Suppressor macrophage treated with lipopolysaccharide for 4 hours (primary cell): Measurements from ENCODE around the gene KCNA5.

Experiments used
- DNase-seq: peaks from one replicate; pipeline ENCODE4 v3.0.0-alpha.2; 2020

KCNA5 gene

DNA sequence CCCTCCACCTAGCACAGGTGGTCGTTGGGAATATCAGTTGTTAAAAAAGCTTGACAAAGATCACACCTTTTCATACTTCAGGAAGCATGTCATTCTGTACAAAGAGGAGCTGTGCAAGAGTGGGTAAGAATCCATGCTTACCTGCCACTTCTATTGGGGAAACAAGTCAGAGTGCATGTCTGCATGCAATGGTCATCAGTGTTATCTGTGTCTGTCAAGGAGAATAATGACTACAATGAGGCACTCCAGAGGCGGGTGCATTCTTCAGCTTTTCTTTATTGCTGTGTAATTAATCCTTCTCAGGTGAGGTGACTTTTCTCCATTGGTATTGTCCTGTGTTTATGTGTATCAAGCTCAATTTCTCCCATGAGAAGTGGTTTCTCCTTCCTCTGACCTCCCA is 24.4 kb downstream of the KCNA5 start:
- no peak for DNase-seq

DNA sequence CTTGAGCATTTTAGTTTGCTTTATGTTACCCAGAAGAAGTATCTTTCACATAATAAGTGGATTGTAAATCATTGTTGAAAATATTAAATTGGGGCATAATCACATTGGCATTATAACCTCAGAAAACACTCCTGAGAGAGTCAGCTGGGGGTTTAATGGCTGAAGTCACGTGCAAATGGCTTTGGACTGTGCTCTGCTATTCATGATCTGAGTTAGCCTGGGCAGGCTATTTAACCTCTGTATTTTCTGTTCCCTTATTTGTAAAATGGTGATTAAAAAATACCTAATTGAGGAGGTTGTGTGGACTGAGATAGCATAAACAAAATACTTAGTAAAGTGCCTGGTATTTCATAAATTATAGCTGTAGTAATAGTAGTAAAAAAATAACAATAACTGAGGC is 24.9 kb downstream of the KCNA5 start:
- DNase-seq, result no peak

DNA sequence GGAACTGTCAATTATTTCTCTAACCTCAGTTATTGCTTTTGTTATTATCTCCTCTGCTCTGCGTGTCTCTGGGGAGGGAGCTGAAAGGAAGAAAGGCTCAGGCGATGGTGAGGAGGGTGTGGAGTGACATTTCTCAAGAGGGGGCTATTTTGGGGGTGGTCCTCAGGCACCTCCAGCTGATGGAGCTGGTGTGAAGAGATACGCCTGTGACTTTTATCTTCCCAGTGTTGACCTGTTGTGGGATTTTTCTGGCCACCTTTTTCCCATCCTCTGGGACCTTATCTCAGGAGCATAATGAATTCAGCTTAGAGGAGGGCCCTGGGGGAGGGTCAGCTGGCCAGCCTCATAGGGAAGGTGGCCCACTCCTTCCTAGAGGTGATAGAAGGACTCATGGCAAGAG is 26.4 kb downstream of the KCNA5 start:
- no peak for DNase-seq

DNA sequence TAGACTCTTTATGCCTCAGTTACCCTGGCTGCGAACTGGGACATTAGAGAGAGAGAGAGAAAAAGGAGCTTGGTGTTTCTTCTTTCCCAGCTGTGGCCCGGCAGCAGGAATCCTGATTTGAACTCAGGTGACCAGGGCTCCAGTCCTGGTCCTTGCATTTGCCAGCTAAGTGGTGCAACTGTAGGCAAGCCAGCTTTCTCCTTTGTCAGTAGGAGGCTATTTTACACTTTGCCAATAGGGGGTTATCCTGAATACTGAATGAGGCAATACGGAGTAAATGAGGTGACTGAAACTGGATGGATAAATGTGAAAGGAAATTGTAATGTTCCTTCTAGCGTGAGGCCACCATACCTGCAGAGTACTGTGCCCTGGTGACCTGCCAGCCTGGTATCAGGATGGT is 27.8 kb downstream of the KCNA5 start:
- DNase-seq, result no peak

DNA sequence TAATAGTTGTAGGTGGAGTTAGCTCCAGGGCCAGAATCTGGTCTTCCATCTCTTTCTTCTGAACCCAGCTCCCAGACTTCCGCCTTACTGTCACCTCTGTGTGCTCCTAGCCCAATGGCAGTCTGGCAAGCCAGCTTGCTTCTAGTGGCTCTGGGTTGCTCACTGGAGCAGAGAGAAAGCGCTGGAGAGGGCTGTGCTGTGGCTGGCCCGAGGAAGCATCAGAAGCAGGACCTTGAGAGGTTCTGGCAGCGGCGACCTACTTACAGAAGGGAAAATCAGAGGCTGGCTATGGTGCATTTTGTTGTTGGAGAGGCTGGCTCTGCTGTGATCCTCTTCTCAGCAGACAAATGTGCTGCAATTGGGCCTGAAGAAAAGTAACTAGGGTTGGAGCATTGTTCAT is 28.6 kb downstream of the KCNA5 start:
- no peak for DNase-seq

DNA sequence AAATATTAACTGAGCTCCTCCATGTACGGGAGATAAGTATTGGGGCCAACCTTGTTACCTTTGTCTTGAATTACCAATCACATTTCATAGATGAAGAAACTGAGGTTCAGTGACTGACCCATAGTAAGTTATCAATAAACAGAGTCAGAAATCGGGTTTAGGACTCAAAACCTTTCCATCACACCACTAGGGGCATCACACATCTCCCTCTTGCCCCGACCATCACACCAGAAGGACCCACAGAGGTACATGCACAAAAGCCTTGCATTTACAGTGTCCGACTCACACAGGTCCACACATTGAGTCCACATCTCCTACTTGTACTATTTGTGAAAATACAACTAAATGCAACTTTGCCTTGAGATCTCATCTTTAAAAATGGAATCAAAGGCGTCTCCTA is 29.4 kb downstream of the KCNA5 start:
- DNase-seq, result no peak

DNA sequence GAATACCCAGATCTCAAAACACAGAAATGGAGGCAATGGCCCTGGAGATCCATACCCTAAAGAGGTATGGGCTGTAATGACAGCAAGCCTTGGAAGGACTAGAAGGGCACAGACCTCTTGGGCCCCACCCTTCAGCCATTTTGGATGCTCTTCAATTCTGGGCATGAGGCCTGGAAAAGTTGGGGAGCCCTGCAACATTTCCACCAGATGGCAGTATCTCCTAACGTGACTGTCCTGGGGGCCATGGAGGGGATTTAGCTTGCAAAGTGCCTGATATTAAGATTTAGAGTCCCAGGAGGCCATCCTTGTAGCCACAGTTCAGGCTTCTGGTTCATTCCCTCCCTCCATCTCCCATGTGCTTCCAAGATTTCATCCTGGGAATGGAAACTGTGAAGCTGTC is 30.2 kb downstream of the KCNA5 start:
- DNase-seq, result no peak

DNA sequence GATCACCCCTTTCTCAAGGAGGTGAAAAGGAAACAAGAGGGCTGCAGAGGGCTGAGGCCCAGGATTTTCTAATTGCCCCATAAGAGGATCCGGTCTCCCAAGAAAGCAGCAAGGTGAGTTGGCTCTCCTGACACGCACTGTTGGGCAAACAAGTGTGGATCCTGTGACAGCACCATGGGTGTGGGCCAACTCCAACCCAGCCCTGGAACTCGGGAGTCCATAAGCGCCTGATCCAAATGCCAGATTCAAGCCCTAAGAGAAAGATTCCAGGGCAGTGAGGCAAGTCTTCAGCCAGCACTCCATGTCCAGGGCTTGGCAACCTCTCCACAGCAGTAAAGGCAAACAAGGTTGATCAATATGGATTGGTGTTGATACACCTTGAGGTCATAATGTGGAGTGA is 33.1 kb downstream of the KCNA5 start:
- no peak for DNase-seq

DNA sequence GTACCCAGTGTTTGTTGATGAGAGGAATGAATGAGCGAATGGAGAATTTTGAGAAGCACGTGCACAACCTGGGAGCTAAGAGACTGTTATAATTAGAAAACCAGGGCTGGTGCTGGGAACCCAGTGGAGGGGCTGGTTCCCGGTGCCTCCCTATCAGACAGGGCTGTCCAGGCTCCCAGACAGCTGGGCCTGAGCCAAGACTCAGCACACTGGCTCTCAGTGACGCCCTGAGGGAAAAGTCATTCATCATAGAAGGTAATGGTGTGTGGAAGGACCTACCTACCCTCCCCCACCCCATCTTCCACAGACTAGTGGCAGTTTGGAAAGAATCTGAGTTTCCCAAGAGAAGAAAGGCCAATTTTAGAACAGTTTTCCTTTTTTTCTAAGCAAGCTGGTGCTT is 34.7 kb downstream of the KCNA5 start:
- no peak for DNase-seq

DNA sequence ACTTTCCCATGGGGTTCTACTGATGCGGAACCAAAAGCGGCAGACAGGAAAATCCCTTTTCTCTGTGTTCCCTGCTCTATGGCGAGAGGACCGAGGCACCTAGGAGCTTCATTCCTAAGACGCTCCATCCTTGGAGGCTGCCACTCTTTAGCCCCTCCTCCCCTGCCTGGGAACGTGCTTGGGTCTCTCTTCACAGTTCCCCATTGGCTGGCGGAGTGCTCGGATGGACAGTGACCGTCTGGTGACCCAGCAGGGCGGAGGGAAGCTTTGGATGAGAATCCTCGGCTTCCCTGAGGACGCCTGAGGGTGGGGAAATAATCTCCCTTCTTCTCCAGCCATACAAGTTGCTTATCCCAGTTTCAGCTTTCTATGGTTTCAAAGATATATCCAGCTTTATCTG is 37.3 kb downstream of the KCNA5 start:
- no peak for DNase-seq

DNA sequence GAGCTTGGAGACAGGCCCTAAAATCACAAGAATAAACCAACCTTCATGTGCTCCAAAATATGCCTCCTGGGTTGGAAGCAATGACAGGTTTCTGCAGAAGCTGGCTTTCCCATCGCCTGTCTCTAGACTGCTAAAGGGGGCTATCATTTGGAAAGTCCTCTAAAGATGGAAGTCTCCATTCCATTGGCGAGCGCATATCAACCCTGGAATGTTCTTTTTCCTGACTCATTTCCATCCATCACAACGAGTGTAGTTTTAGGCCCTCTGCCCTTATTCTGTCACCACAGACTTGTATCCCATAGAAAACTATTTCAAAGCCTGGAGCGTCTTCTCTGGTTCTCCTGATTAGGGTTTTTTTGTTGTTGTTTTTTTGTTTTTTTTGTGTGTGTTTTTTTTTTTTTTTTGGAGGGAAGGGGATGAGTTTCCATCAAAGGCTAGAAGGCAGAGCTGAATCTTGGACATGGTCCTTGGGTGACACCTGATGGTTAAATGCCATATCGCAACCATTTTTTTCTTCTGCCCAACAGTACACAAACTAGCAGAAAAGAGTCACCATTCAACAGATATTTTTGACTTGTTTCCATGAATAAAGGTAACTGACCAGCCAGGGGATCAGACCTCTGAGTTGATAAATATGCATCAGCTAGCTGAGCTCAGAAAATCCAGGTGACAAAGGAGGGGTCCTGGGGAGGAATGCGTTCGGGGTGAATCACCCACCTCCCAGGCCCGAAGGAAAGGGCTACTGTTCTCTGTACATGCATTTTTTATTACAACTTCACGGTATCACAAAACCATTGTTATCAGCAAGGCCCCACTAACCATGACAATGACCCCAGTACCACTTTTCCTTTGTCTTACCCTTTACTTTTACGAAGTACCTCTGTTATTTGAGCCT is 40.5 kb downstream of the KCNA5 start:
- DNase-seq, result peak; percentile 64

DNA sequence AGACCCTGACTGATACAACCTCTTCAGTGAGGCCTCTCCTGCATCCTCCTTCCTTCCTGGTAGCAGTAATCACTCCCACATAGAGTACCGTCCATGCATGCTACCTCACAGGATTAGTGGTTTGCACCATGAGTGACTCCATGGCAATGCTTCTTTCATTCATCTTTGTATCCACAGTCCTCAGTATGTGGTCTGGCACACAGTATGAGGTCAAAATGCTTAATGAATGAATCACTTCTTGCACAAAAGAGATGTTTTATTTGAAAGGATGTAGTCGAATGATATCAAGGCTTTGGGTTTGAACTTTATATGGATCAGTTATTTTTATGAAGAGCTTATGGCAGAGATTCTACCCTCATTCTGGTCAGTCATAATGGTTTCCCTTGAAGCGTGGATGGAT is 42.2 kb downstream of the KCNA5 start:
- no peak for DNase-seq

DNA sequence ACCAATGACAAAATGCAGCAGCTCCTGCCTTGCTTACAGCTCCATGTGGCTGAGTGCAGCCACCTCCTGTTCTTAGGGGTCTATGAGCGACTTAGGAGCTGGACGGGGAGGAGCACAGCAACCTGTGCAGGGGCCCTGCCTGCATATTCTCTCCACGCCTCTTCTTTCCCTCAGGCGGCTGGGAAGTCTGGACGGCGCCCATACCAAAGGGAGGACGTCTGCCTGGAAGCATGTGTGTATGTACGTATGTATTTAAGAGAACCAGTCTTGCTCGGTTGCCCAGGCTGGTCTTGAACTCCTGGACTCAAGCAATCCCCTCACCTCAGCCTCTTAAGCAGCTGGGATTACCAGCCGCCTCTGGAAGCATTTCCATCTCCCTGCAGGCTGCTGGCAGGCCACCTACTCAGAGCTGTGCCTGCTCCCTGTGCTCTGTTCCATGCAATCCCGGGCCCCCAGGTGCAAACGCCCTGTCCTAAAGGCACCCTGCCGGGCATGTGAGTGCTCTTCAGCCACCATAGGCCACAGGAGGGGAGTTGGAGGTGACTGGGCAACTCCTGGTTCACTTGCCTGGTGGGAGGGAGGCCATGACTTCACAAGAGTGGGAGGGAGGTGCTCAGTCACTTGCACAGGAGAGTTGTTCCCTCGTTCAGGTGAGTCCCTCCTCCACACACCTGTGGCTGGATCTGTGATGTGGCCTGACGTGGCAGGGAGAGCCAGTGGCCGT is 44.3 kb downstream of the KCNA5 start:
- no peak for DNase-seq

DNA sequence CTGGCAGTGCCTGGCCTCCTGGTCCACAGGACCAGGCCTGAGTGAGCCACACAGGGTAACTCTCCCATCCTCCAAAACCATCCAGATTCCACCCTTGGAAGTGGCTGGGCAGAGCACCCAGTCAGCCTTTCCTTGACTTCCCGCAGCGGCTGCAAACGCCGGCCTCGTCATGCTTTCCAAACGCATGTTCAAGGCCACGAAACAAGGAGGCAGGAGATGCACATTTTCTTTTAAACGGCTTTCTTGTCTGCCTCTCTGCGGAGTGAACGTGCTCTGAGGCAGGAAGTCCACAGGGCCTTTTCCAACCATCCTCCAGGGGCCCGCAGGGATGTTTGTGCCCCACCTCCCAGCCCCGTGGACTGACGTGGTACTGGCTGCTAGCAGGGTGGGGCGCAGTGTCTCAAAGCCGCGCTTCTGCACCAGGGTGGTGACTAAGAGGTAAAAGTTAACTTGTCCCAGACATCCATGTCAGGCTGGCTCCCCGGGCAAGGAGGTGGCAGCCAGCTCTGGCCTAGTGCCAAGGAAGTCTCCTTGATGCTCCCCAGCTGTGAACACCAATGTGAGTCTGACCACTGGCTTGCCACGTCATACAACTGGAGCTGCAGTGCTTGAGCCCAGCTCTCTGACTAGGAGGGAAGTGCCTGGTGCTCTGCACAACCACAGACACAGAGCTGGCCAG is 45.0 kb downstream of the KCNA5 start:
- DNase-seq, result no peak

DNA sequence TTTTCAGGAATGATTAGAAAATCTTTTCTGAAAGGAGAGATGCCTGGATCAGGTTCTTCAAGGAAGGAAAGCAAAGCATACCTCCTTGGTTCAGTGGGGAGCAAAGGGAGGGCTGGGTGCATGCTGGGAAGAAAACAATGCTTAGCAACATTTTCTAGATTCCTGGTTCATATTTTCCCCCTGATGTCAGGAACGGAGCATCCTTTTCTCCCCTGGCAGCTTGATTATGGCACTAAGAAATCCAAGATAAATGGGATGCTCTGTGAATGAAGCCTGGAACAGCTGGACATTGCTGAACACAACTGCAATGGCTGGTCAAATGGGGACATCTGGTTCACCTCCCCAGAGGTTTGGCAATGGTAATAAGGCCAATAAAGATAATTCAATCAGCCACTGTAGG is 50.9 kb downstream of the KCNA5 start:
- no peak for DNase-seq

DNA sequence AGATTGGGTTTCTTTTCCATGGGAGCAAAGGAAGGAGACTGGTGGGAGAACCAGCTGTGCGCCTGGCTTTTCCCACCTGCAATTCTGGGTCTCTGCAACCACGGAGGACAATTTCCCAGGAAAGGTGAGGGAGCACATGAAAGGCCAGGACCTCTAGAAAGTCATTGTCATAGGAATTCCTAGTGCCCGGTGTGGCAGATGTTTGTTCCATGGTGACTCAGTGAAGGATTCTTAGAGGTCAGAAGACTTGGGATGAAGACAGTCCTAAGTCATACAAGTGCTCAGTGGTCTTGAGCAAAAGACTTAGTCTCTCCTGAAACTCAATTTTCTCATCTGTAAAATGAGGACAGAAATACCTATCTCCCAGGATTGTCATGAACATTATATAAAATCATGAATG is 51.3 kb downstream of the KCNA5 start:
- DNase-seq, result no peak
